Mononuclear cell (primary cell): ENCODE measurements around the gene DNER. TPM values are rescaled to one million over a fixed set of nuclear protein-coding genes. Genes with fewer than 3 reads are reported as not detected.
"Not testable (repeated sequence)": the region's sequence is repeated elsewhere in the genome, so short reads cannot be mapped to it uniquely, and the experiment has no call there.

Source experiments
- H3K27me3 ChIP-seq: 2 replicates; pipeline ENCODE4 v1.6.0; 2011; ENCODE audit warnings: low read length, control low read depth; ENCODE audit not compliant: insufficient read depth
- H3K4me1 ChIP-seq: 2 replicates; pipeline ENCODE4 v1.5.1; 2011; ENCODE audit warnings: mild to moderate bottlenecking, low read length, control low read depth; ENCODE audit not compliant: insufficient read depth
- H3K4me3 ChIP-seq: 2 replicates; pipeline ENCODE4 v1.5.1; 2011; ENCODE audit warnings: mild to moderate bottlenecking, low read length, moderate library complexity
- H3K9me3 ChIP-seq: 2 replicates; pipeline ENCODE4 v1.5.1; 2011; ENCODE audit warnings: low read depth, mild to moderate bottlenecking, control low read depth, low read length
- total RNA-seq: library from RNA; depleted of rRNA; stranded (reverse); fragments of >200 nt; gene quantifications from one replicate; pipeline ENCODE4 v1.2.3, GENCODE V29; 2012

The DNER gene
- total RNA-seq, 1 donor = 0.21 TPM

GRCh38 chr2:229726643-229727042 is 12.3 kb upstream of the DNER start:
- Histone ChIP-seq H3K4me1 (no peaks in the 10 kb centered on the region), H3K27me3 (no peaks in the 10 kb centered on the region), H3K9me3 (no peaks in the 10 kb centered on the region), H3K4me3 (no peak overlapping the region)

- H3K4me1 ChIP-seq = no peaks in the 10 kb centered on the region
- H3K9me3 ChIP-seq = no peaks in the 10 kb centered on the region
- no peak overlapping the region for H3K4me3 ChIP-seq
- peaks cover 3% of the 10 kb centered on the region for H3K27me3 ChIP-seq
Measured at GRCh38 chr2:229725716-229726574, 11.6 kb upstream of the DNER start.

- H3K4me1 ChIP-seq, H3K9me3 ChIP-seq, H3K4me3 ChIP-seq: not testable (repeated sequence)
- H3K27me3 ChIP-seq = peaks cover 30% of the 10 kb centered on the region
Measured at GRCh38 chr2:229723192-229723591, 8.8 kb upstream of the DNER start.

GRCh38 chr2:229719926-229720647 is 5.7 kb upstream of the DNER start:
- H3K4me1 ChIP-seq = peaks cover 3% of the 10 kb centered on the region
- no peak overlapping the region for H3K4me3 ChIP-seq
- no peaks in the 10 kb centered on the region for H3K9me3 ChIP-seq
- peaks cover 58% of the 10 kb centered on the region for H3K27me3 ChIP-seq

- no peaks in the 10 kb centered on the region for H3K9me3 ChIP-seq
- no peak overlapping the region for H3K4me3 ChIP-seq
- peaks cover 19% of the 10 kb centered on the region for H3K4me1 ChIP-seq
- peaks cover 74% of the 10 kb centered on the region for H3K27me3 ChIP-seq
Measured at GRCh38 chr2:229718057-229718456, 3.7 kb upstream of the DNER start.

GRCh38 chr2:229715895-229716507 is 1.6 kb upstream of the DNER start:
- peaks cover 92% of the 10 kb centered on the region for H3K27me3 ChIP-seq
- no peak overlapping the region for H3K4me3 ChIP-seq
- H3K9me3 ChIP-seq = no peaks in the 10 kb centered on the region
- H3K4me1 ChIP-seq = peaks cover 19% of the 10 kb centered on the region

- Histone ChIP-seq H3K4me1 (peaks cover 19% of the 10 kb centered on the region), H3K4me3 (no peak overlapping the region), H3K27me3 (peaks cover 92% of the 10 kb centered on the region), H3K9me3 (no peaks in the 10 kb centered on the region)
Measured at GRCh38 chr2:229714736-229715541, 584 bp upstream of the DNER start.

GRCh38 chr2:229713371-229714079 is 830 bp downstream of the DNER start:
- peaks cover 19% of the 10 kb centered on the region for H3K4me1 ChIP-seq
- H3K27me3 ChIP-seq = peaks cover 87% of the 10 kb centered on the region
- H3K4me3 ChIP-seq = no peak overlapping the region
- no peaks in the 10 kb centered on the region for H3K9me3 ChIP-seq

GRCh38 chr2:229712136-229712535 is 2.2 kb downstream of the DNER start:
- Histone ChIP-seq H3K9me3 (no peaks in the 10 kb centered on the region), H3K4me1 (peaks cover 19% of the 10 kb centered on the region), H3K4me3 (no peak overlapping the region), H3K27me3 (peaks cover 81% of the 10 kb centered on the region)

GRCh38 chr2:229708335-229708734 is 6.0 kb downstream of the DNER start:
- H3K27me3 ChIP-seq = peaks cover 49% of the 10 kb centered on the region
- no peaks in the 10 kb centered on the region for H3K9me3 ChIP-seq
- no peak overlapping the region for H3K4me3 ChIP-seq
- H3K4me1 ChIP-seq = peaks cover 2% of the 10 kb centered on the region

GRCh38 chr2:229703909-229704630 is 10.3 kb downstream of the DNER start:
- Histone ChIP-seq H3K4me3 (no peak overlapping the region), H3K9me3 (no peaks in the 10 kb centered on the region), H3K27me3 (peaks cover 7% of the 10 kb centered on the region), H3K4me1 (no peaks in the 10 kb centered on the region)

GRCh38 chr2:229701716-229702115 is 12.6 kb downstream of the DNER start:
- Histone ChIP-seq H3K9me3 (no peaks in the 10 kb centered on the region), H3K27me3 (peaks cover 3% of the 10 kb centered on the region), H3K4me3 (no peak overlapping the region), H3K4me1 (no peaks in the 10 kb centered on the region)

- no peaks in the 10 kb centered on the region for H3K4me1 ChIP-seq
- H3K9me3 ChIP-seq = no peaks in the 10 kb centered on the region
- H3K4me3 ChIP-seq = no peak overlapping the region
- H3K27me3 ChIP-seq = peaks cover 3% of the 10 kb centered on the region
Measured at GRCh38 chr2:229701062-229701461, 13.3 kb downstream of the DNER start.

GRCh38 chr2:229695961-229696360 is 18.4 kb downstream of the DNER start:
- Histone ChIP-seq H3K27me3 (peaks cover 3% of the 10 kb centered on the region), H3K9me3 (no peaks in the 10 kb centered on the region), H3K4me1 (no peaks in the 10 kb centered on the region), H3K4me3 (no peak overlapping the region)
